DND-41 (cell line): ENCODE data around the gene C12orf57.

Experiments
- ATAC-seq: fragments of 200-7000 bp; cut with Tn5 transposase; 3 replicates; pipeline ENCODE4 v1.9.1; 2021; ENCODE audit warnings: low read depth; ENCODE audit not compliant: insufficient read depth
- DNase-seq: peaks from one replicate; pipeline ENCODE4 v3.0.0-alpha.2; 2020
- H2AFZ ChIP-seq: 2 replicates; pipeline ENCODE4 v1.6.0; 2012; ENCODE audit warnings: low read depth, low read length
- H3K27ac ChIP-seq: 2 replicates; pipeline ENCODE4 v1.5.1; 2012; ENCODE audit warnings: low read length, inconsistent platforms
- H3K27me3 ChIP-seq: fragments of 200-600 bp; sonication (generic); 2 replicates; pipeline ENCODE4 v1.6.0; 2012; ENCODE audit warnings: low read length, mild to moderate bottlenecking, inconsistent platforms; ENCODE audit not compliant: insufficient read depth, poor library complexity
- H3K36me3 ChIP-seq: 2 replicates; pipeline ENCODE4 v1.5.1; 2012; ENCODE audit warnings: low read length, inconsistent platforms; ENCODE audit not compliant: insufficient read depth
- H3K4me1 ChIP-seq: 2 replicates; pipeline ENCODE4 v1.5.1; 2012; ENCODE audit warnings: mild to moderate bottlenecking, low read length; ENCODE audit not compliant: insufficient read depth
- H3K4me2 ChIP-seq: 2 replicates; pipeline ENCODE4 v1.6.0; 2012; ENCODE audit warnings: mild to moderate bottlenecking, moderate library complexity, low read length, inconsistent platforms; ENCODE audit not compliant: insufficient read depth
- H3K4me3 ChIP-seq, 2 experiments: fragments of 200-600 bp in 1 of 2; shearing (Covaris generic) in 1 of 2; 2 replicates each; pipeline ENCODE4 v1.5.1; 2012 to 2016; ENCODE audit warnings: inconsistent platforms in 2 of 2, low read length in 2 of 2, mild to moderate bottlenecking in 2 of 2, low read depth in 1 of 2, moderate library complexity in 1 of 2
- H3K79me2 ChIP-seq: 2 replicates; pipeline ENCODE4 v1.6.0; 2012; ENCODE audit warnings: low read length, inconsistent platforms; ENCODE audit not compliant: insufficient read depth
- H3K9ac ChIP-seq: 2 replicates; pipeline ENCODE4 v1.6.0; 2012; ENCODE audit warnings: low read depth, mild to moderate bottlenecking, inconsistent platforms, low read length, moderate library complexity
- H3K9me3 ChIP-seq: 2 replicates; pipeline ENCODE4 v1.5.1; 2012; ENCODE audit warnings: low read length, moderate library complexity, mild to moderate bottlenecking, inconsistent platforms; ENCODE audit not compliant: insufficient read depth, severe bottlenecking
- H4K20me1 ChIP-seq: 2 replicates; pipeline ENCODE4 v1.6.0; 2012; ENCODE audit warnings: low read length; ENCODE audit not compliant: insufficient read depth
- CTCF ChIP-seq: IDR thresholded peaks from 2 replicates; pipeline ENCODE4 v1.5.1; 2012; ENCODE audit warnings: borderline replicate concordance, low read length, moderate library complexity, mild to moderate bottlenecking; ENCODE audit not compliant: poor library complexity, severe bottlenecking; ENCODE audit errors: extremely low read depth
- EZH2 ChIP-seq: IDR thresholded peaks from 3 replicates; pipeline ENCODE4 v1.6.1; 2012; ENCODE audit warnings: borderline replicate concordance, low read depth, mild to moderate bottlenecking, moderate library complexity, low read length, inconsistent platforms; ENCODE audit not compliant: severe bottlenecking

Gene C12orf57

DNA sequence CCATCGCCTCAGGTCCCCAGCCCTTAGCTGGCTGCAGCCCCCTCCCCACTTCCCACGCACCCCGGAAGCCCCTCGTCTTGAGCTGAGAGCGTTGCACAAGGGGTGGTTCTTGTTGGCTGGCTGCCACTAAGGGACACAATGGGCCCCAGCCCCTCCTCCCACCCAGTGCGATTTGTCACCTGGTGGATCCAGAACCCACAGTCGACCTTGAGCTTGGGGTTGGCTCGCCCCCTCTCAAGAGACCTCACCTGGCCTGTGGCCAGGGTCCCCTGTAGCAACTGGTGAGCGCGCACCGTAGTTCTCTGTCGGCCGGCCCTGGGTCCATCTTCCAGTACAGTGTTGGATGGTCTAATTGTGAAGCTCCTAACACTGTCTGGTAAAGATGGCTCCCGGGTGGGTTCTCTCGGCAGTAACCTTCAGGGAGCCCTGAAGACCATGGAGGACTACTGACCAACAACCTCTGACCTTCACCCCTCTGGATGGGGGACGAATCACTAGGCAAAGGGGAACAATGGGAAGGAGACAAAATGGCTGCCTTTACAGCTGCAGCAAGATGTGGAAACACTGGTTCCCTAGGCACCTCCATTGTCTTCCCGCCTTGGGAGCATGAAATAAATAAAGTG, 20.1 kb downstream of the C12orf57 start:
- H3K27ac ChIP-seq, result peak overlapping the region; percentile 43; the same call in 1 of the 2 replicates
- no peak for ATAC-seq

DNA sequence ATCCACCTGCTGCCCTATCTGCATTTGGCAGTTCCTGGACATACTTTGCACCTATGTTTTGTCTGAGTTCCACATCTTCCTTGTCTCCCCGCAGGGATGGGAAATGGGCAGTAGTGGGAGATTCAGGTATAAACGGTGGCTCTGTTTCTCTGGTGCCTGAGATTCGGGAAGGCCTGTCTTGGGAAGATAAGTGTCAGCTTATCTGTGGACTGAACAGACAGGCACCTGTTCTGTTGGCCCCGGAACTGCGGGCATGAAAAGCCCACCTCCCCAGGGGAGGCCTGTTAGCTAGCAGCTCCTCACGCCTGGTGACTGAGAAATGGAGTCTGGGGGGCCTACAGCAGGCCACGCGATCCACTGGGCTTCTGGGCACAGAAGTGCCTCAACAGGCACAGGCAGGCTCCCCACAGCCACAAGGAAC, 20.8 kb downstream of the C12orf57 start:
- peak; percentile 14 for ATAC-seq
- H3K9me3 ChIP-seq, result no peaks in the 10 kb centered on the region
- H3K36me3 ChIP-seq, result peaks cover 51% of the 10 kb centered on the region
- H3K9ac ChIP-seq, result 0 out of 2 replicates have a peak overlapping the region, but pooled peaks have one; percentile 13
- H3K4me3 ChIP-seq, result no peak overlapping the region
- H3K27ac ChIP-seq, result peak overlapping the region; percentile 62
- DNase-seq, result no peak
- H3K4me1 ChIP-seq, result peaks cover 25% of the 10 kb centered on the region
- peaks cover 4% of the 10 kb centered on the region; the same call in 1 of the 2 replicates for H4K20me1 ChIP-seq
- H3K27me3 ChIP-seq, result no peaks in the 10 kb centered on the region
- peaks cover 20% of the 10 kb centered on the region for H3K79me2 ChIP-seq
- TF ChIP-seq CTCF, result no peak
- no peak for TF ChIP-seq EZH2
- H2AFZ ChIP-seq, result no peak overlapping the region; the same call in 1 of the 2 replicates
- no peak overlapping the region for H3K4me2 ChIP-seq

More for the DNA sequence above, 20.1 kb downstream of the C12orf57 start:
- Histone ChIP-seq H3K4me2 (no peak overlapping the region), H2AFZ (no peak overlapping the region), H4K20me1 (peaks cover 4% of the 10 kb centered on the region; the same call in 1 of the 2 replicates), H3K36me3 (peaks cover 46% of the 10 kb centered on the region), H3K4me1 (peaks cover 26% of the 10 kb centered on the region), H3K4me3 (no peak overlapping the region), H3K79me2 (peaks cover 13% of the 10 kb centered on the region), H3K27me3 (no peaks in the 10 kb centered on the region), H3K9me3 (no peaks in the 10 kb centered on the region), H3K9ac (no peak overlapping the region)
- DNase-seq, result no peak
- TF ChIP-seq EZH2, result no peak
- TF ChIP-seq CTCF, result no peak

GRCh38 chr12:6965026-6965661, 21.3 kb downstream of the C12orf57 start:
- peaks cover 55% of the 10 kb centered on the region for H3K36me3 ChIP-seq
- 0 out of 2 replicates have a peak overlapping the region, but pooled peaks have one; percentile 19 for H3K9ac ChIP-seq
- peaks cover 4% of the 10 kb centered on the region; the same call in 1 of the 2 replicates for H4K20me1 ChIP-seq
- peak overlapping the region; percentile 62 for H3K27ac ChIP-seq
- H3K9me3 ChIP-seq, result no peaks in the 10 kb centered on the region
- no peak overlapping the region for H3K4me3 ChIP-seq
- ATAC-seq (peak; percentile 89), DNase-seq (peak; percentile 82)
- TF ChIP-seq EZH2, result no peak
- peak; percentile 91 for TF ChIP-seq CTCF
- H3K79me2 ChIP-seq, result peaks cover 26% of the 10 kb centered on the region
- peaks cover 23% of the 10 kb centered on the region for H3K4me1 ChIP-seq
- no peak overlapping the region; the same call in 1 of the 2 replicates for H2AFZ ChIP-seq
- H3K27me3 ChIP-seq, result no peaks in the 10 kb centered on the region
- no peak overlapping the region for H3K4me2 ChIP-seq
